Left ventricle myocardium superior (tissue), 1 donor: ENCODE measurements around the gene PMM2. TPM values are rescaled to one million over a fixed set of nuclear protein-coding genes. Genes with fewer than 3 reads are reported as not detected.
"Not testable (repeated sequence)": the region's sequence is repeated elsewhere in the genome, so short reads cannot be mapped to it uniquely, and the experiment has no call there.

Source experiments
- ATAC-seq: fragments of 200-7000 bp; cut with Tn5 transposase; one replicate; pipeline ENCODE4 v1.9.1; 2020; ENCODE audit warnings: mild to moderate bottlenecking, moderate library complexity
- DNase-seq: peaks from one replicate; pipeline ENCODE4 v3.0.0-alpha.2; 2020
- intact Hi-C: fragments of 100-400 bp; cut with micrococcal nuclease; formaldehyde crosslinking; loops from one replicate; pipeline ENCODE4 v1.11.0; 2022
- total RNA-seq: library from RNA; stranded (reverse); fragmentation: NEBNext Ultra II Directional; extraction: Animal tissue kit (Norgen Biotek cat#: 25700); gene quantifications from one replicate; pipeline ENCODE4 v1.2.1, GENCODE V29; 2021
- donor health status: DM: no; HTN: yes; CAD: no; lungs with severe emphysema.

Gene PMM2
- total RNA-seq, 1 donor from 2014 or later: 15.3 TPM

DNA sequence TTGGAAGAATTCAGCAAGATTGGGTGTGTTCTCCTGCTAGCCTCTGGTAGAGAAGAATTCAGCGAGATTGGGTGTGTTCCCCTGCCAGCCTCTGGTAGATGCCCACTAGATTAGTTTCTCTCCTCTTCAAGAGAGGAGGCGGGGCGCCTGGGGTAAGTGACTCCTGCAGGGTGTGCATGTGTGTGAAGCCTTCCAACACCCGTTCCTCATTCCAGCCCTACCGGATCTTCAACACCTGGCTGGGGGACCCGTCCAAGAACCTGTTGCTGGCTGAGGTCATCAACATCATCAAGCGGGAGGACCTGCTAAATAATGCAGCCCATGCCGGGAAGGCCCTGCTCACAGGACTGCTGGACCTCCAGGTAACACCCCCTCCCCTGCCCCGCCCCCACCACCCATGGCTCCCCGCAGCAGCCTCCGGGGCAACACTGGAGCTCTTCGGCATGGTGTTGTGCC, 21.5 kb upstream of the PMM2 start:
- intact Hi-C loops: no loop called here
- DNase-seq: no peak
- no peak for ATAC-seq

DNA sequence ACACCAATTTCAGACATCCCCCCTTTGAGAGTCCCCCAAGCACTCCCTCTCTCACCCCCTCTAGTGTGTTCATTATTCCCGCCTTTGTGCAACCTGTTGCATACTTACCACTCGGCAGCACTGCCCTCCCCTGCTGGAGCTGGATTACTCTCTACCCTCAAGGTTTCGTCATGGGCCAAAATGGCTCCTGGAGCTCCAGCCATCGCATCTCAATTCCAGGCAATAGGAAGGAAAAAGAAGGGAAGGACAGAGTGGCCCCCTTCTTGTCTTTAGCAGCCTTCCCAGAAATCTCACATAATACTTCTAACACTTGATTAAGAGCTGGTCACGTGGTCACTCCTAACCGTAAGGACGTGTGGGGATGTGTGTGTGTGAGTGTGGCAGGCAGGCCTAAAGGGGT, 20.4 kb upstream of the PMM2 start:
- no peak for ATAC-seq
- intact Hi-C loops: no loop called here

DNA sequence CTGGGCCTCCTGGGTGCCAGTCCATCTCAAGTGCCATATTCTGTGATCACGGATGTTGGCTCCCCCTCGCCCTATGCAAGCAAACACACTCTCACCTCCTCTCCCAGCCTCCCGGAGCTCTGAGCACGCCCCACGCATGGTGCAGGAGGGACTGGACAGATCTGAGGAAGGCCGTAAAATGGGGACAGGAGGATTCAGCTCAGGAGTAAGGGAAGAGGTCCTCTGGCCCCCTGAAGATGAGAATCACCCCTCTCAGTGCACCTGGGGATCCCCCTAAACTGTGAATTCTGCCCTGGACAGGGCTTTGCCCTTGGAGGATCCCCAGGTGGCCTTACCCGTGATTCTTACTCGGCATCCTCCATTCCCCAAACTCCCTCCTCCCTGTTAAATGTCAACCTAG, 15.8 kb upstream of the PMM2 start:
- no peak for DNase-seq
- no peak for ATAC-seq
- intact Hi-C loops: no loop called here

More for the DNA sequence above, 20.4 kb upstream of the PMM2 start:
- DNase-seq: no peak

DNA sequence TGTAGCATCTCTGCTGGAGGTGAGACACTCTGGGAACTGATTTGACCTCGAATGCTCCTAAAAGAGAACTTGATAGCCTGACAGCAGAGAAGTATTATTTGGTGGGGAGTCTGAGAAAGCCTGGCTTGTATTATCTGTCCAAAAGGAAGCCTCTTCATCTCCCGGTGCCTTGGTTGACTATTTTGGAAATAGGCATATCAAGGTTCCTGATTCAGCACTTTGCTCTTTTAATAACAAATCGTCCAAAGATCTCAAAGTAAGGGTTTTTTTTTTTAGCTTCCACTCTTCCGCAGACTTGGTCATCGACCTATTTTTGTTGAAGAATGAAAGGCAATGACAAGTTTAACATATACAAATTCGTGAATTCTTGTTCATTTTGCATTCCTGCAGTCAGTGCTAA, 15.0 kb upstream of the PMM2 start:
- DNase-seq (no peak), ATAC-seq (no peak)

DNA sequence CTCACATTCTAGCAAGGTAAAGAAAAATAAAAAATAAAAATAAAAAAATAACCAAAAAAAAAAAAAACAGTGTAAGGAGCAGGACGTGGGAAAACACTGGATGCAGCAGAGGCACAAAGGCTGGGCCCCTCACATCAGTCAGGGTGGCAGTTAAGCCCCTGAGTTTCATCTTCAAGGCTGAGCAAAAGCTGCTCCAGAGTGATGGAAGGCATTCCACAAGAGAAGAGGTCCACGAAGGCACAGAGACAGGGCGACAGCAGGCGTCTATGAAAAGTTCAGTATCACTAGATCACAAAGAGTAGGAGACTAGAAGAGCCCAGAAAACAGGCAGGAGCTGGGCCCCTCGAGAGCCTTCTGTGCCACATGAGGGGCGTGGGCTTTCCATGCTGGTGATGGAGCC, 12.2 kb upstream of the PMM2 start:
- DNase-seq (no peak), ATAC-seq (no peak)
- intact Hi-C loops: no loop called here

More for the DNA sequence above, 15.0 kb upstream of the PMM2 start:
- intact Hi-C loops: no loop called here

DNA sequence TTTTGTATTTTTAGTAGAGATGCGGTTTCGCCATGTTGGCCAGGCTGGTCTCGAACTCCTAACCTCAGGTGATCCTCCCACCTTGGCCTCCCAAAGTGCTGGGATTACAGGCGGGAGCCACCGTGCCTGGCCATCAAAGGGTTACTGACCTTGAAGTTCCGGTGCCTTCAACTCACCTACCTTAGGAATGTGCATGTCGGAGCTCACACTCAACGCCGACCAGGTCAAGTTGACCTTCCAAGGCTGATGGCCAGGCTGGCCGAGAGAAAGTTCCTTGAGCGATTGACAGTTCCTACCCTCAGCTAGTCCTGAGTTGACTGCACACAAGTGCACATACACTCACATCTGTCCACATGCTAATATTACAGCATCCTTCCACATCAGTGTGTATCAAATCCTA, 11.3 kb upstream of the PMM2 start:
- DNase-seq, ATAC-seq, intact Hi-C loops: not testable (repeated sequence)

DNA sequence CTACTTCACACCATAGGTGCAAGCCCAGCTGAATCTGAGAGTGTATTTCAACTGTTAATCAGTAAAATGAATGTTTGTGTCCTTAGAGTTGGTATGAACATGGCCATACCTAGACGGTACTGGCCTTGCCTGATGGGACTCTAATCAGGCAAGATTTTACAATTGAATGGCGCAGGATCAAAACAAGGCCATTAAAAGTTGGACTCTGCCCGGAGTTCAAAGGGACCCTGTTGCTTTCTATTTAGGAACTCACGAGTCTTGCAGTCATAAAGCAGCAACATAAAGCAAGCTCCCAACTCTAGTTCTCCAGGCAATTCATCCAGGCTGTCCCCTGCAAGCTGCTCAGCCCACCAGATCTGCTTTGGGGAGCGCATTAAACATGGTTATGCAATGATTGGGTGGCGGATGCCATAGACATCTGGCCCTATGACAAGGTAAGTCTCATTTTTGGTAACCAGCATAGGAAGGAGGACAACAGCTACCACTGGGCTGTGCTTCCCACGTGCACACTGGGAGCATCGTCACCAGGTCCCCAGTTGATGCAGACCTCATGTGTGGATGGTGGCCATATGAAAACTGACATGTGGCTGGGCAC, 9.0 kb upstream of the PMM2 start:
- no peak for ATAC-seq
- intact Hi-C loops: no loop called here
- DNase-seq: no peak

DNA sequence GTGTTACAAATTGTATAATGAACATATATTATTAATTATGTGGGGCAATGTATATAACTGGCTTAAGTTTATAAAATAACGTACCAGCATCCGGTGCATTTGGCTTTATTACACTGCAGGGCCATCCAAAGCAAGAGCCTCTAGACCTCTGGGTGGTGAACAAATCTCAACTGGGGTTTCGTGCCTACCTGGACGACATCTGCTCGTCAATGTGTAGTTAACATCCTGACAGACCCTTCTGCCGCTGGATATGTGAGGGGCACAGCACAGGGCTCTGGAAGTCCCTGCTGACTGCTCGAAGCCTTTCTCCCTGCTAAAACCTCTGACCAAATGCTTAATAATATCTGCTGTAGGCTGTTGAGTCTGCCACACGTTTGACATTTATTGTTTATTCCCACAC, 2.5 kb upstream of the PMM2 start:
- intact Hi-C loops: no loop called here

DNA sequence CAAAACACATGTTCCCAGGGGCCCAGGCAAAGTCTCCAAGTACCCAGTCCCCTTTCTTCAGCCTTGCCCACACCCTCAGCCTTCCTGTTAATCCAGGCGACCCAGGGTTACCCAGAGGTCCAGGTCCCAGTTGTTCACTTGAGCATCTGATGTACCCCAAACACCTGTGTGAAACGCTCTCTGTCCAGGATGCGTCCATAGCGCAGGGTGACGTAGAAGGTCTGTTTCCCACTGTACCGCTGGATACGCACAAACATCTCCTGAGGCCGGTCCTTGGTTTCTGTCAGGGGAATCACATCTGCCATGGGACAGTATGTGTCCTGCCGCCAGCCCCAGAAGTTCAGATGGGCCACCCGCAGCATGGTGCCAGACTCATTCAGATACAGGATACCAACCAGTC, 1.8 kb upstream of the PMM2 start:
- DNase-seq (no peak), ATAC-seq (no peak)
- intact Hi-C loops: no loop called here

More for the DNA sequence above, 2.5 kb upstream of the PMM2 start:
- ATAC-seq: no peak
- no peak for DNase-seq

DNA sequence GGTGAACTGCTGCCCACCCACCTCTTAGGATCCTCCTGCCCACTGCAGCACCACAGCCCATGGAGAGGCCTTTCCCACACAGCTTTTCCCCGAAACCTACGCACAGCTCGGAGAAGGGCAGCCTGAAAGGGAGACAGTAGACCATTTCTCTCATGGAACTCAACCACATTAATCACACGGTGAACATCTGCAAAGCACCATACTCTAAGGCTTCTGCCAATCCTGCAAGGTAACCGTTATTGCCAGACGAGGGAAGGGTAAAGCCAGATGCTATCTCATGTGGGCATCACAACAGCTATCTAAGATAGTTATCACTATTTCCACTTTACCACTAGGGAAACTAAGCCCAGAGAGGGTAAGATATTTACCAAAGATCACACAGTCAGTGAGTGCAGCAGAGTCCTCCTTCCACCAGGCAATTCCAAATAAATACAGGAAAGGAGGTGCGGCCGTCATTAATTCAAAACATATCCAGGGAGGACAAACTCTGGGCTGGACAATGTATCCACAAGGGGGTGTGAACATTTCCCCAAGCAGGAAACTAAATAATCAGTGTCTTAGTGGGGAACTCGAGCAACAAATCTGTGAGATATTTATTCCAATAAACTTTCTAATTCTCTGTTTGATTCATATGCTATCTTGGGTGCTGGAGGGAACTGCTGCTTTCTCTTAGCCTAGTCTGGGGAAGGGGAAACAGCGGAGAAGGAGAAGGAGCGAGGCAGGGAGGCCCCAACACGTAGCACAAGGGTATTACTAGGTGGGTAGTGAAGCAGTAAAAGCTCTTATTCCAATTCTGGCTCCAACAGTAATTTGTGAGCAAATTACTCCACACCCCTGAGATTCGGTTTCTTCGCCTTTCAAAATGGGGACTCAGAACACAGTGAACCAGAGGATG, 923 bp upstream of the PMM2 start:
- intact Hi-C loops: no loop called here
- no peak for DNase-seq
- no peak for ATAC-seq

DNA sequence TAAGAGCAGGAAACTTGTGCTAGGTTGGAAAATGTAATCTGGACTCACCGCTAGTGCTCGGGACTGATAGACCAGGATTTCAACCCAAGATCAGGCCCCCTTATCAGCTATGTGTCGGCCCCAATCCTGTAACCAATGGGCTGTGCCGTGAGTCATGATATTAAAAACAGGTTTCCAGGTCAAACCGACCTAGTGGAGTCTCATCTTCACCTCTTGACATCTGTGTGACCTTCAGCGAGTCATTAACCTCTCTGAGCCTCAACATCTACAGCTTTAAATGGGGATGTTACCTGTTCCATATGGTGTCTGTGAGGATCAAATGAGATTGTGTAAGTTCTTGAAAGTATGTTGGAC, 512 bp downstream of the PMM2 start:
- peak; percentile 1 for ATAC-seq
- intact Hi-C loops: no loop called here
- no peak for DNase-seq

DNA sequence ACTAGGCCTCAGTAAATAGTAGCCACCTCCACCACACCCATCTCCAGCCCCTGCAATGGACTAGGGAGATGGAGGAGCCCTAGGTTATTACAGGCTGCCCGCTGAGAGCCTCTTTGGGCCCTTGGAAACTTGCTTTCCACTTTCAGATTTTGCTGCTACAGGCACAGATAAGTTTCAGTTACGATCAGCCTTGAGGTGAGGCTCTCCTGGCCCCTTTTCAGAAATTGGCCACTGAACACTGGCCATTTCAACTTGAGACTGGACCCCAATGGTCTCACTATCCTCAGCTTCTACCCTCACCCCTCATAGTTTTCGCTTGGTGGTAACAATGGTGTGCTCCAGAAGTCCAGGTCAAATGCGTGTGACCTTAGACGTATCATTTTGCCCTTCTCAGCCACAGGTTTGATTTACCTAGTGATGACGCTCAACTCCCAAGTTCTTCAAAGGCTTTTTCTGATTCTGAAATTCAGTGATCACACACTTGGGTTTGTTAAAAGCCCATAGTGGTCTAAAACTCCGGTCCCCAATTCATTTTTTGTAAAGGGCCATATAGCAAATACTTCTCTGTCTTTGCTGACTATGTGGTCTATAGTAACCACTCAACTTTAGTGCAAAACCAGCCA, 1.0 kb downstream of the PMM2 start:
- ATAC-seq: no peak
- intact Hi-C loops: no loop called here
- DNase-seq: no peak

DNA sequence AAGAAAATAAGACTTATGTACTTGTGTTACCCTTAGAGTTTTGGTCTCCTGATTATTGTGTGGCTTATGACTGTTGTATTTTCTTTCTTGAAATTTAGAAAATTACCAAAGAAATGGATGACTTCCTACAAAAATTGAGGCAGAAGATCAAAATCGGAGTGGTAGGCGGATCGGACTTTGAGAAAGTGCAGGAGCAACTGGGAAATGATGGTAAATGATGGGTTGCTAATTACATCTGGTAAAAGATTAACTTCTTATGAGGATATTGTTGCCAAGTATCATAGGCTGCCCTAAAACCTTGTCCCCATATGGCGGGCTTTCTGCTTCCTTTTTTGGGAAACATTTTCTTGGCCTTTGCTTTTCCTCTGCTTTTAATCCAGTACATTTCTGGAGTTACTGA, 4.1 kb downstream of the PMM2 start:
- ATAC-seq (no peak), DNase-seq (no peak)
- intact Hi-C loops: no loop called here

DNA sequence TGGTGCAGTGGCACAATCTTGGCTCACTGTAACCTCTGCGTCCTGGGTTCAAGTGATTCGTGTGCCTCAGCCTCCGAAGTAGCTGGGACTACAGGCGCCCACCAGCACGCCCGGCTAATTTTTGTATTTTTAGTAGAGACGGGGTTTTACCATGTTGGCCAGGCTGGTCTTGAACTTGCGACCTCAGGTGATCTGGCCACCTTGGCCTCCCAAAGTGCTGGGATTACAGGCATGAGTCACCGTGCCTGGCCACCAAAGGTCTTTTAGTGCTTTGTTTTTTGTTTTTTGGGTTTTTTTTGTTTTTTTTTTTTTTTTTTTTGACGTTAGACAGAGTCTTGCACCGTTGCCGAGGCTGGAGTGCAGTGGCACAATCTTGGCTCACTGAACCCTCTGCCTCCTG, 6.1 kb downstream of the PMM2 start:
- intact Hi-C loops, DNase-seq, ATAC-seq: not testable (repeated sequence)

DNA sequence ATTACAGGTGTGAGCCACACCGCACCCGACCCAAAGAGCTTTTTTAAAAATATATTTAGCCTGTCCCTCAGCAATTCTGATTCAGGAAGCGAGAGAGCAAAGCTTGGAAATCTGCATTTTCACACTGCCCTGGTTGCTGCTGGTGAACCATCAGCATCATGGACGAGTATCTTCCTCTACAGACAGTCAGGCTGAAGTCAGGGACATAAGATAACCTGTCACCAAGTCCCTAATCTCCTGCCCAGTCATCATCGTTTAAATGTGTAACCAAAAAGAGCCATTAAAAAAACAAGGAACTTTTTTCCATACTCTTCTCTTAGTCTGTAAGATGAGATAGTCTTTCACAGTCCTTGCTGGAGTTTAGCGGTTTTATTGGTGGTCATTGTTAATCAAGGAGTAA, 6.7 kb downstream of the PMM2 start:
- no peak for DNase-seq
- ATAC-seq: no peak
- intact Hi-C loops: no loop called here

DNA sequence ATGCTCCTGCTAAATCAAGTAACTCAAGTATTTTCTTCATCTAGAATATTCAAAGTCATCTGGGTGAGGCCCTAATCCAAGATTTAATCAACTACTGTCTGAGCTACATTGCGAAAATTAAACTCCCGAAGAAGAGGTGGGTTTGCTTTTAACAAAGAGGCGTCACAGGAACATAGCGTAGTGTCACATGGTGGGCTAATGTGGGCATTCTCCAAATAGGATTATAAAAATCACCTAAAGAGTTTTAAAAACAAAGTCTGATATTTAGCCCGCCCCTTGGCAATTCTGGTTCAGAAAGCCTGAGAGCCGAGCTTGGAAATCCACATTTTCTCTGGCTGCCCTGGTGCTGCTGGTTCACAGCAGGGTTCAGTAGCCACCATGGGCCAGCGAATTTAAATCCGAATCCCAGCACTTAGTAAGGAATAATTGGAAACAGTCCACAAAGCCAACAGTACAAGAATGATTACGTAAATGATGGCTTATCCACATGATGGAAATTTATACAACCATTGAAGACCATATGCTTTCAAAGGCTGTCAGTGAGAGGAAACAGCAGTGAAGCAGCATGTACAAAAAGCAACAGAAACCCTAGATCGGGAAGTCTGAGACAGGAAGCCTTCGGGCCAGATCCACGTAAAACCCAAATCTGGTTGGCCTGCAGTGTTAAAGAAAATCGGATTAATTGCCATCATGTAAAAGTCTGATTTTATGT, 8.8 kb downstream of the PMM2 start:
- intact Hi-C loops: no loop called here
- ATAC-seq: no peak
- DNase-seq: no peak

DNA sequence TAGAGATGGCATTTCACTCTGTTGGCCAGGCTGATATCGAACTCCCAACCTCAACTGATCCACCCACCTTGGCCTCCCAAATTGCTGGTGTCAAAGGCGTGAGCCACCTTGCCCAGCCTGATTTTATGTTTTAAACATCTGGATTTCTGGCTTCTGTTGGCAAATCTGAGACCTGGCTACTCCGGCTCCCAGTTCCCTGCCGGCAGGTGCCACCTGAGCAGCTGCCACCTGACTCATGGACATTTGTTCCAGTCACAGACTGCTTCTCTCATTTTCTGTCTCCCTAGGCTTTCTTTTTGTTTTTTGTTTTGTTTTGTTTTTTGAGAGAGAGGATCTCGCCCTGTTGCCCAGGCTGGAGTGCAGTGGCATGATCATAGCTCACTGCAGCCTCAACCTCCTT, 9.6 kb downstream of the PMM2 start:
- intact Hi-C loops: no loop called here
- DNase-seq: no peak
- no peak for ATAC-seq

DNA sequence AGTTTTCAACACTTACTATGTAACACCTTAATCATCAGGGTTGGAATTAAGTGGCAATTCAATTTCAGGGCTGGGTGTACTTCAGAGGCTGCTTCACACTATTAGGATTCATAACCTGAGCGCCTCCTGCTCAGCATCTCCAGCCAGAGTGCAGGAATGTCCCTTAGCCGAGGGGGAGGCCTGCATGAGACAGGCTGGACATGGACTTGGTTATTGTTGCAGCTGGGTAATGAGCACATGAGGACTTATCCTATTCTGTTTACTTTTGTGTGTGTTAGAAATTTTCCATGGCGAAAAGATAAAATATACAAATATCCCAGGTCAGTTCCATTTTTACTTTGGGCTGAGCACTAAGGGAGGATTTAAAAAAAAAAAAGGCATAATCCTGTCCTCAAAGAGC, 10.4 kb downstream of the PMM2 start:
- ATAC-seq (no peak), DNase-seq (no peak)
- intact Hi-C loops: no loop called here

DNA sequence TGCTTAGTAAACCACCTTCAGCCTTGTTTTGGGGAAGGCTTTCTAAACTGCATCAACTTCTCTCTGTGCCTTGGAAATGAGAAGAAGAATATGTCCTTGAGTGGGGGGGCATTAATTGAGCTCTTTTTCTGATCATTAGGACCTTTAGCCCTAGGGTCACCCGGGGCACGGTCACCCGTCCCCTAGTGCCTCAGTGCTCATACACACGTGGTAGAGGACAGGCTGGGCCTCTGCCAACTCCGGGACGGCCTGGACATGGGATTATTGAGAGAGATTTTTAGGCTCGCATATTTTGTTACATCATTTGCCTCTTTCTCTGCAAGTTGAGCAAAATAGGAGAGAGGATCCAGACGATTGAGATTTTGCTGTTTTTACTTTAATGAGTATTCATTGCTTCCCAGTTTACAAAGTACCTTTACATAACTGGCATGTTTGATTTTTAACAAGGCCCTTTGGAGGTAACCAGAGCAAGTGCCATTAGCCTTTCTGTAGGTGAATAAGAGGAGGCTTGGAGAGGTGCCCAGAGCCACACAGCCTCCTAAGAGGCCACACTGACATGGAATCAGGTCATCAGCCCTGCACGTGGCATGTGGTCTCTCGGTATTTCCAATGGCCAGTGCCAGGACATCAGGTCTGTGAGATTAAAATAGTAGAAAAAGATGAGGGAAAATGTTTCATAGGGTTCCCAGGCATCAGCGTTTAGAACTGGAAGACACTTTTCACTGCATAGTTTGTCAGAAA, 11.1 kb downstream of the PMM2 start:
- intact Hi-C loops: no loop called here

More for the DNA sequence above, 11.1 kb downstream of the PMM2 start:
- DNase-seq (no peak), ATAC-seq (no peak)
